AG08396 (cell line): ENCODE measurements around the gene NMS.

Experiments
- DNase-seq: peaks from one replicate; pipeline ENCODE4 v3.0.0; 2012; ENCODE audit warnings: low spot score, mixed read lengths

Gene NMS

DNA sequence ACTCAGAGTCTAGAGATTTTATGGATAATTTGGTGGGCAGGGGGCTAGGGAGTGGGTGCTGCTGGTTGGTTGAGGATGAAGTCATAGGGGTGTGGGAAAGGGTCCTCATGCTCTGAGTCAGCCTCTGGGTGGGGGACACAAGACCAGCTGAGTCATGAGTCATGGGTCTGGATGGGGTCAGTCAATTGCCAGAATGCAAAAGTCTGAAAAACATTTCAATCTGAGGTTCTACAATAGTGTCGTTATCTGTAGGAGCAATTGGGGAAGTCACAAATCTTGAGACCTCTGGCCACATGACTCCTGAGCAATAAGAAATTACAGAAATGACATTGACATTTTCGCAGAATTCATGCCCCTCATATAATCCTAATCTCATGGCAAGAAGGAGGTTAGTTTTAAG, 15.1 kb downstream of the NMS start:
- DNase-seq = no peak

DNA sequence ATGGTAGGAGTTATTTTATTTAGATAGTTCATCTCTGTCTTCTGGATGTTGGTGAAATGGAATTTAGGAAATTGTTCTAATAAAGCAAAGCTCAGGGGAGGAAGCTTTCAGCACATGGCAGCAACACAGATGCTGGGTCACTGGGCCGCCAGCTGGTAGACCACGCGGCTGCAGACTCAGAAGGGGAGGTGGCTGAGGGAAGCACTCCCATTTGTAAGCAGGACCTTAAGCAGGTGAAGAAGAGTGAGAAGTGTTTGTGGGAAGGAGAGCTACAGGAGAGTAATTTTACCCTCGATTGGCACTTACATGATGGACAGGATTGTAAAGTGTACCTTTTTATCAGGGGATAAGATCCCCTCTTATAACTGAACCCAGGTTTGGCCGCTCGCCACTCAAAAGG, 24.4 kb downstream of the NMS start:
- DNase-seq = no peak

DNA sequence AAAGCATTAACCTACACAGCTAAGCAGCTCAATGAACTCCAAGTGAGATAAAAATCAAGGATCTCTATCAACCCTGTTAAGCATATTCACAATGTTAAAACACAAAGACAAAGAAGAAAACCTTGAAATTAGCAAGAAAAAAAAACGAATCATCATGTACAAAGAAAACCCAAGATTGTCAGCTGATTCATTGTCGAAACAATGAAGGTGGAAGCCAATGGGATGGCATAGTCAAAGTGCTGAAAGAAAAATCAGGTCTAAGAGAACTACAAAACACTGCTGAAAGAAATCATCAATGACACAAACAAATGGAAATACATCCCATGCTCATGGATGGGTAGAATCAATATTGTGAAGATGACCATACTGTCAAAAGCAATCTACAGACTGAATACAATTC, 32.5 kb downstream of the NMS start:
- DNase-seq = no peak

DNA sequence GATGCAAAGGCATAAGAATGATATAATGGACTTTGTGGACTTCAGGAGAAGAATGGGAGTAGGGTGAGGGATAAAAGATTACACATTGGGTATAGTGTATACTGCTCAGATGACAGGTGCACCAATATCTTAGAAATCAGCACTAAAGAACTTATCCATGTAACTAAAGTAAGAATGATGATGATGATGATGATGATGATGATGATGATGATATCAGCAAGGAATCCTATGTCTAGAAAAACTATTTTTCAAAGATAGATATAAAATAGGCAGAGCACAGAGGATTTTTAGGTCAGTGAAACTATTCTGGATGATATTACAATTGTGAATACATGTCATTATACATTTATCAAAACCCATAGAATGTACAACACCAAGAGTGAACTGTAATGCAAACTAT, 34.3 kb downstream of the NMS start:
- no peak for DNase-seq

DNA sequence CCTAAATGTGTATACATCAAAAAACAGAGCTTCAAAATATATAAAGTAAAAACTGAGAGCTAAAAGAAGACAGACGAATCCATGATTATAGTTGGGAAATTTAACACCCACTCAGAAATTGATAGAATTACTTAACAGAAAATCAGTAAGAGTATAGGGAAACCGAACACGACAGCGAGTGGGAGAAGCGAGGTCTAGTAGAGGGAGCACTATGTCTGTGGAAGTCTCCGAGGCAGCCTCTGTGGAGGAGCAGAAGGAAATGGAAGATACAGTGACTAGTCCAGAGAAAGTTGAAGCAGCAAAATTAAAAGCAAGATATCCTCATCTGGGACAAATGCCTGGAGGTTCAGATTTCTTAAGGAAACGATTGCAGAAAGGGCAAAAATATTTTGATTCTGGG, 38.8 kb downstream of the NMS start:
- no peak for DNase-seq

DNA sequence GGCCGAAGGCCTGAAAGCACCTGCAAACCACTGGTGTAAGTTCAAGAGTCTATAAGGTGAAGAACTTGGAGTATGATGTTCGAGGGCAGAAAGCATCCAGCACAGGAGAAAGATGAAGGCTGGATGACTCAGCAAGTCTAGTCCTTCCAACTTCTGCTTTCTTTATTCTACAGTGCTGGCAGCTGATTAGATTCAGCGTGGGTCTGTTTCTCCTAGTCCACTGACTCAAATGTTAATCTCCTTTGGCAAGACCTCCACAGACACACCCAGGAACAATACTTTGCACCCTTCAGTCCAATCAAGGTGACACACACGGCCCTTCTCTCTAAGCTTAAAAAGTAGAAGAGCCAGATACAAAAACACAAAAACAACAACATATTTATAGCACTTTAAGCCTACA, 43.4 kb downstream of the NMS start:
- DNase-seq = no peak

DNA sequence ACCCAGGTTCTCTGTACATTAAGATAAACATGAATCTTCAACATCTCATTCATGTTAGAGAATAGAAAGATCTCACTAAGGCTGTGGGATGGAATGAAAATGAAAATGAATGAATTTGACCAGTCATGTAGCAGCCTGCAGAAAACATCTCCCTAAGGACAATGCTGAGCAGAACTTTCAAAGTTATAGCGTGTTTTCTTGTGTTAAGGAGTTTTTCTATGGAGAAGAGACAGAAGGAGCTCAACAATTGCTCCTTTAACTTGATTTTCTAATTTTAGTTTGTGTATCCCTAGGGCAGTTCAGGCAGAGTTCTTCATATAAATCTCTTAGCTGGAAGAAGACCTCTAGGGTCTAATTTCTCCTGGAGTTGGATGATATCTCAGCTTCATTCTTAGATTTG, 47.3 kb downstream of the NMS start:
- no peak for DNase-seq

DNA sequence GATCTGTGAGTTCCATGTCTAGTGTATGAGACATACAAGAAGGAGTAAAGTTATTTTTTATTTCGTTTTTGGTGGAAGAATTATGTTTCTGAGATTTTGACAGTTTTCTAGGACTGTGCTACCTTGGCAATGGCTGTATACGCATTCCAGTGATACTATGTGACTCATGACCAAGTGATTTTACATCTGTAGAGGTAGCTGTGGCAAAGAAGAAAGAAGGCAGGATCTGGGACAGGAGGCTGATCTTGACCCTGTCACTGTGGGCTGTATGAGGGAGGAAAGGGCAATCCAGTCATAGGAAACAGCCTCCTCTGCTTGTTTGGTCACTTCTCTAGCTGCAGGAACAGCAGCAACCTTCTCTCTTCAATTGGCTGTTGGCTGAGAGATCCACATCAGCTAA, 48.5 kb downstream of the NMS start:
- no peak for DNase-seq

DNA sequence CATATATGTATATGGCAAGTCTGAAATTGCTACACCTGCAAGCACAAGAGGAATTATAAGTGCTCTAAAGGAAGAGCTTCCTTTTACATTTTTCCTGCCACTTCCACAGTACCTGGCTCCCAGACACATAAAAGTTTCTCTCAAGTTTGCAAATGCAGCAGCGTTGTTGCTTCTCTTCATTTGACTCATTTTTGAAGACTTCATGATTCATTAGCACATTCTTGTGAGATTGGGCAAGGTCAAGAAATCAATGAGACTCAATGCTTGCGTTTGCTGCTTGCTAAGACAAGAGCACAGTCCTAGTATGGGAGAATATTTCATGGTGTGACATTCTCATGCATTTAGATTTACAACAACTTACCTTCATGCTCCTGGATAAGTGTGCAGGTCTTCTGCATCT, 49.9 kb downstream of the NMS start:
- DNase-seq = no peak

DNA sequence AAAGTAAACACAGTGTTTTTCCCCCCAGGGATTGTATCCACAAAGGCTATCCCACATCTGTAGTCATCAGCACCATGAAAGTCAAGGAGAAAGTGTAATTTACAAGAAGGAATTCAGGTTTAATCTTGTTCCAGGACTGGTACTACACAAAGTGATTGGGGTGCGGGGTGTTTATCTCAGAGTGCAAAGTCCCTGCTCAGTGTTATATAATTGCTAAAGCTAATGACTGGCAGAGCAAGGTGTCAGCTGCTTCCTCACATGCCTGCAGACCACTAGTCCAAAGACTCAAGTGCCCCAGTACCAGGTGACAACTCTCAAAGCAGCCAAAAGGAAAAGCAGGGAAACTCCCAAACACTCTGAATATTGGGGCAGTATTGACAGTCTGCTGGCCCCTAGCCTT, 52.1 kb downstream of the NMS start:
- no peak for DNase-seq

DNA sequence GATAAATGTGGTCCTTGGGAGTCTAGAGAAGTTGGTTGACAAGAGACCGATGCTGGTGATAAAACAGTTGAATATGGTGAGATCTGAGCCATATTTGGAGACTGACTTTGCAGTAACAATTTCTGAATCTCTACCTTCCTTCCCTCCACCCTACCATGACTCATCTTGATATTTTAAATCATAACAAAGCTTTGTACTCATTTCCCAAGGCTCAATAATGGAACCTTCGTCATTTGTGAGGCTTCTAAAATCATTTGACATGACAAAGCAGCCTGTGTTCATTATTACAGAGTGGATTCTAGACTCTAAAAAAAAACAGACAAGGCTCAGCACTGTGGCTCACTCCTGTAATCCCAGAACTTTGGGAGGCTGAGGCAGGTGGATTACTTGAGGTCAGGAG, 54.0 kb downstream of the NMS start:
- DNase-seq = no peak

DNA sequence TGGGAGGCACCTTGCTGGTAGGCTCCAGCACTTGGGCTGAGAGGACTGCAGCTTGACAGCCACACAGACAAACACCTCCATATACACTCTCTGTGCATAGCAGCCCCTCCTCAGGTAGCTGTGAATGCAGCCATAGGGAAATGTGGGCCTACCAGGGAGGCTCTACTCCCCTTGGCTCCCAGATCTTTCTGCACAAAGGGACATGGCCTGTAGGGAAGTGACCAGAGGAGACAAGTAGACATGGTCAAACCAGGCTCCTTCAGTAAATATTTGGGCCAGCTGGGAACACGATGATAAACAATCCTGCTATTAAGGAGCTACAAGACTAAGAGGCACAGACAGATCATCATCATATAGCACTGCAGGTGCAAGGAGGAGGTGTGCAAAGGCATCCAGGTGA, 56.6 kb downstream of the NMS start:
- no peak for DNase-seq

DNA sequence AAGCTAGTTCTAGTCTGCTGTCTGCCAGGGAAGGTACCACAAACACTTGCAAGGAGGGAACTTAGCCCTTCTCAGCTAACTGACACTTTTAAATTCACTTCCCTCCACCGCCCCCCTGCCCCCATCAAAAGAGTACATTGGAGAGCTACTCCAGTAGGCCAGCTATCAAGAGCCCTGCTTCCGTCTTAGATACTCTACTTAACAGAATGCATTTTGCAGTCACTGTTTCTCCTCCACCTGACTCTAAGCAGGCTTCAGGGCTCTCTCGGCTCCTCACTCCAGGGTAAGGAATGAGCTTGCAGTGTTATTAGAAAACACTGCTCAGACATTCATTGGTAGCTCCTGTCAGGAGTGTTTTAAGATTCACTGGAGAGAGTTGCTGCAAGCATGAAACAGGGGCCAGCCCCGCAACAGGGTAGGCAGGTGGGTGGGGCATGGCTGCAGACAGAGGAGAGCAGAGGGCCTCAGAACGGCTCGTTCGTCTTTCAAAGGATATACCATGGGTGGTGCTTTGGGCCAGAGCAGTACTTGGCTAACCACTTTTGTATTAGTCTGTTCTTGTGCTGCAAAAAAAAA, 57.2 kb downstream of the NMS start:
- DNase-seq = no peak

DNA sequence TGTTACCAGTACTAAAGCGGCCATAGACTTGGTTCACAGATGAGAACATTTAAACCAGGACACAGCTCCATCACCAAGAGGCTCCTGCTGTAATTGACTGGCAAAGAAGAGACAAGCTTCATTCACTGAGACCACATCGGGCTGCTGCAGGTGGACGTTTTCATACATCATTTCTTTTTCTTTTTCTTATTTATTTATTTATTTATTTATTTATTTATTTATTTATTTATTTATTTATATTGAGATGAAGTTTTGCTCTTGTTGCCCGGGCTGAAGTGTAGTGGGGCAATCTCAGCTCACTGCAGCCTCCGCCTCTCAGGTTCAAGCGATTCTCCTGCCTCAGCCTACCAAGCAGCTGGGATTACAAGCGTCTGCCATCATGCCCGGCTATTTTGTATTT, 58.9 kb downstream of the NMS start:
- no peak for DNase-seq

DNA sequence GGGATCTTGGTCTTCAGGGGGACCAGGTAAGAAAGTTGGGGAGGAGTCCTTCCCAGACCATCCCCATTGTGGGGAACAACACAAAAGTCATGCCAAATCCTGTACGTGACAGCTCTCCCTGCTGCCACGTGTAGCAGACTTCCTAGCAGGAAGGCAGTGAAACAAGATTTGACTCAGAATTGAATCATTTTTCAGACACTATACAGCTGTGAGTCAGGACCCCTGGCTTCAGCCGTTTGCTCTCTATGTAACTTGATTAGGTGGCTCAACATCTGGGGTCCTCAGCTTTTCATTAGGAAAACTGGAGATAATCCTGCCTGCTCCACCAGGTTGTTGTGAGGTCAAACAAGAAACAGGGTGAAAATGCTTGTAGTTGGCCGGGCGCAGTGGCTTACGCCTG, 59.6 kb downstream of the NMS start:
- DNase-seq = no peak
